ENCODE results near the gene MAN1A1. TPM values are rescaled to one million over a fixed set of nuclear protein-coding genes. Genes with fewer than 3 reads are reported as not detected.

The MAN1A1 gene
- total and polyA plus RNA-seq, 2 of the 4 experiments (the other 2 are of a cell fraction): 5.9 to 6.4 TPM

GRCh38 chr6:119385994-119386393, 36.4 kb upstream of the MAN1A1 start:
- H3K4me2 ChIP-seq (ENCODE audit: low read depth, low read length): no peak overlapping the region
- H3K23ac ChIP-seq (ENCODE audit: low read depth, low read length): no peak overlapping the region
- CTCF ChIA-PET: interaction anchor here (0.6 kb wide), 1 partner anchor 1668 kb away, joined by 7 read pairs; no protein-coding TSS in a partner anchor
- no peak overlapping the region for H2BK15ac ChIP-seq (ENCODE audit: low read depth, low read length)
- H2AK5ac ChIP-seq (ENCODE audit: low read depth, low read length): no peak overlapping the region
- no peak overlapping the region for H3K14ac ChIP-seq (replicated peaks; ENCODE audit: low read depth, low read length)
- ATAC-seq (ENCODE audit: low read depth): no peak
- H3K79me1 ChIP-seq (ENCODE audit: low read depth in 1 of 2, low read length in 2 of 2): no peaks in the 10 kb centered on the region
- H3K9ac ChIP-seq (ENCODE audit: low read depth, low read length): no peak overlapping the region
- no peak overlapping the region for H3K56ac ChIP-seq (ENCODE audit: extremely low read depth, insufficient read depth, low read length)
- dilution Hi-C loops (cut with HindIII; ENCODE audit: low sequenced_read_pairs, unreplicated experiment) (no loop called here), in situ Hi-C loops (cut with MboI; ENCODE audit: low sequenced_read_pairs) (no loop called here), intact Hi-C loops (cut with micrococcal nuclease) (no loop called here)
- H3K27ac ChIP-seq (ENCODE audit: insufficient read depth, low read length): no peak overlapping the region
- no peak overlapping the region for H4K91ac ChIP-seq (ENCODE audit: insufficient read depth, low read depth, low read length)
- H3K36me3 ChIP-seq (ENCODE audit: control insufficient read depth, insufficient read depth, low read length): no peaks in the 10 kb centered on the region
- H2BK5ac ChIP-seq (ENCODE audit: low read depth, low read length, poor library complexity, severe bottlenecking): no peak overlapping the region
- no peak overlapping the region for H2AK9ac ChIP-seq (replicated peaks; ENCODE audit: low read depth, low read length, poor library complexity)
- no peaks in the 10 kb centered on the region for H3K9me3 ChIP-seq (ENCODE audit: control insufficient read depth, insufficient read depth, low read length)
- no peaks in the 10 kb centered on the region for H3K27me3 ChIP-seq (ENCODE audit: control insufficient read depth, insufficient read depth, low read length)
- no peak overlapping the region for H4K5ac ChIP-seq (ENCODE audit: low read depth, low read length)
- no peak overlapping the region for H4K8ac ChIP-seq (ENCODE audit: low read depth in 2 of 2, low read length in 2 of 2)
- no peak overlapping the region for H3K18ac ChIP-seq (ENCODE audit: low read depth, low read length)
- no peak overlapping the region for H3K4ac ChIP-seq (ENCODE audit: low read depth, low read length)
- H3K4me1 ChIP-seq (ENCODE audit: control insufficient read depth, insufficient read depth, low read length): no peaks in the 10 kb centered on the region
- H3K9me1 ChIP-seq (ENCODE audit: insufficient read depth, low read length): no peaks in the 10 kb centered on the region
- POLR2A ChIA-PET (ENCODE audit: unreplicated experiment): no interaction called here
- H2BK120ac ChIP-seq (ENCODE audit: low read depth, low read length): no peak overlapping the region
- WGBS, 2 experiments (ENCODE audit: extremely low coverage in 2 of 2, insufficient read length in 1 of 2): no CpG with 5 or more reads among the region's 1 CpG
- no peak overlapping the region for H2BK20ac ChIP-seq (ENCODE audit: low read depth, low read length)
- H4K20me1 ChIP-seq (ENCODE audit: insufficient read depth, low read length): no peaks in the 10 kb centered on the region
- TF ChIP-seq BHLHE40 (IDR thresholded peaks at IDR 0.05; ENCODE audit: low read depth, low read length) (no peak), ELK1 (IDR thresholded peaks at IDR 0.05; ENCODE audit: borderline replicate concordance, low read depth, low read length) (no peak), RFX5 (IDR thresholded peaks at IDR 0.05; ENCODE audit: low read depth, low read length) (no peak), POLR2A (IDR thresholded peaks at IDR 0.05; ENCODE audit: low read depth, low read length) (no peak), SMC3 (IDR thresholded peaks at IDR 0.05; ENCODE audit: low read depth, low read length) (no peak), MAZ (IDR thresholded peaks at IDR 0.05; ENCODE audit: borderline replicate concordance, low read depth, low read length) (no peak), RCOR1 (IDR thresholded peaks at IDR 0.05; ENCODE audit: insufficient replicate concordance, low read length) (no peak), FOS (IDR thresholded peaks at IDR 0.05; ENCODE audit: low read depth, low read length) (no peak), MXI1 (IDR thresholded peaks at IDR 0.05; ENCODE audit: borderline replicate concordance, low read depth, low read length) (no peak), CHD1 (IDR thresholded peaks at IDR 0.05; ENCODE audit: low read depth, low read length) (no peak), NFE2L2 (IDR thresholded peaks at IDR 0.05; ENCODE audit: low read depth, low read length) (no peak), MAFK (IDR thresholded peaks at IDR 0.05; ENCODE audit: low read depth, low read length) (no peak), USF2 (IDR thresholded peaks at IDR 0.05; ENCODE audit: low read depth, low read length) (no peak)
- H3K4me3 ChIP-seq (ENCODE audit: insufficient read depth, low read depth, low read length): no peak overlapping the region
- no peak for DNase-seq
- H2AFZ ChIP-seq (replicated peaks; ENCODE audit: low read length, poor library complexity): no peak overlapping the region
- no TSS peak for BruUV-seq (replicated peaks)
